Esophagus squamous epithelium (tissue), 5 donors: ENCODE results near the gene IL1R2. TPM values are rescaled to one million over a fixed set of nuclear protein-coding genes. Genes with fewer than 3 reads are reported as not detected.

Experiments
- DNase-seq: peaks from one replicate; lab custom pipeline; 2025; lab: John Stamatoyannopoulos, UW
- H3K27ac ChIP-seq, 4 donors: fragments of 200-600 bp; sonication (generic); one replicate each; pipeline ENCODE4 v1.5.1; 2016 to 2019; ENCODE audit warnings: mild to moderate bottlenecking in 1 of 4
- H3K27me3 ChIP-seq, 4 donors: fragments of 200-600 bp; sonication (generic); 1 replicate in 3 of 4; 2 replicates in 1 of 4; pipeline versions ENCODE4 v1.5.1 to v1.6.0; 2017 to 2021; ENCODE audit warnings: antibody characterized with exemption in 1 of 4
- H3K36me3 ChIP-seq, 3 donors: fragments of 200-600 bp; sonication (generic); one replicate each; pipeline ENCODE4 v1.5.1; 2016 to 2019
- H3K4me1 ChIP-seq, 3 donors: fragments of 200-600 bp; sonication (generic); one replicate each; pipeline ENCODE4 v1.5.1; 2017 to 2019
- H3K4me3 ChIP-seq, 4 donors: fragments of 200-600 bp; sonication (generic); 1 replicate in 3 of 4; 2 replicates in 1 of 4; pipeline ENCODE4 v1.5.1; 2016 to 2019; ENCODE audit warnings: mild to moderate bottlenecking in 2 of 4, moderate library complexity in 1 of 4
- H3K9me3 ChIP-seq, 3 donors: fragments of 200-600 bp; sonication (generic); one replicate each; pipeline ENCODE4 v1.5.1; 2016 to 2019
- POLR2A ChIP-seq, 4 donors: fragments of 450-650 bp; IDR thresholded peaks; one replicate each; pipeline ENCODE4 v1.6.1; 2017; ENCODE audit warnings: antibody characterized with exemption in 4 of 4, mild to moderate bottlenecking in 4 of 4, moderate library complexity in 3 of 4
- WGBS, 2 donors: methylation state at CpG; one replicate each; pipeline ENCODE4 v1.1.5; 2018; 5-methylcytosine and 5-hydroxymethylcytosine counted together
- intact Hi-C: fragments of 100-400 bp; cut with DNase I; formaldehyde crosslinking; loops from one replicate; pipeline ENCODE4 v1.15.0; 2022
- total RNA-seq, 4 donors: library from RNA; depleted of rRNA; stranded (reverse); fragments of >200 nt; gene quantifications; one replicate each; pipeline ENCODE4 v1.1.0, GENCODE V29; 2016
- TF ChIP-seq, protein P1 (sequence below), 6 experiments: fragments of 450-650 bp in 4 of 6; fragments of 200-600 bp in 2 of 6; sonication (generic) in 2 of 6; IDR thresholded peaks; one replicate each; pipeline ENCODE4 v1.5.1; 2016 to 2019; ENCODE audit warnings: antibody characterized with exemption in 6 of 6, mild to moderate bottlenecking in 4 of 6, moderate library complexity in 4 of 6
- donor health status: DM: yes; HTN: yes; CAD: no.

IL1R2 gene
- total RNA-seq, 4 donors from 2014 or later, result 24.1 to 182 (median 78.0) TPM

DNA sequence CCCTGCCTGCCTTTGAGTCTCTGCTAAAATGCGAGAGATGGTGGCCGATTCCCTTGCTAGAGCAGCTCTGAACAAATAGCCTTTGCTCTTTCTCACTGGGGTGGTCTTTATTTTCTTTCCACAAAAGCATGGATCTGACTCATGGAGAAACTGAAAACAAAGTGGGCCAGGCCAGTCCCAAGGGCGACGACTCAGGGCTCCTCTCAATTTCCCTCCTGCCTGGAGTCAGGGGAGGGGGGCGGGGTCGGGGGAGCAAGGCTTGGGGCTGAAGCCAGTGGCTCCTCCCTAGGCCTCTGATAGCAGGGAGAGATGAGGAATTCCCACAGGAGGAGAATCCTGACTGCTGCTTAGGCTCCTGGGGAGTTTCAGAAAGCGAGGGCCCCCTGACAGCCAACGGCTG is 17.1 kb upstream of the IL1R2 start:
- Histone ChIP-seq H3K27ac (no peak overlapping the region), H3K4me3 (no peak overlapping the region), H3K4me1 (peaks cover 0 to 44% (median 3%) of the 10 kb centered on the region in 3 donors), H3K36me3 (no peaks in the 10 kb centered on the region), H3K27me3 (peaks cover 0 to 4% (median 0%) of the 10 kb centered on the region in 4 donors), H3K9me3 (peaks cover 0 to 23% (median 0%) of the 10 kb centered on the region in 3 donors)
- intact Hi-C loops, result no loop called here
- 57 to 64% methylated on average over 4 to 6 of the region's 8 CpGs for WGBS, 2 donors
- TF ChIP-seq, protein P1, sequence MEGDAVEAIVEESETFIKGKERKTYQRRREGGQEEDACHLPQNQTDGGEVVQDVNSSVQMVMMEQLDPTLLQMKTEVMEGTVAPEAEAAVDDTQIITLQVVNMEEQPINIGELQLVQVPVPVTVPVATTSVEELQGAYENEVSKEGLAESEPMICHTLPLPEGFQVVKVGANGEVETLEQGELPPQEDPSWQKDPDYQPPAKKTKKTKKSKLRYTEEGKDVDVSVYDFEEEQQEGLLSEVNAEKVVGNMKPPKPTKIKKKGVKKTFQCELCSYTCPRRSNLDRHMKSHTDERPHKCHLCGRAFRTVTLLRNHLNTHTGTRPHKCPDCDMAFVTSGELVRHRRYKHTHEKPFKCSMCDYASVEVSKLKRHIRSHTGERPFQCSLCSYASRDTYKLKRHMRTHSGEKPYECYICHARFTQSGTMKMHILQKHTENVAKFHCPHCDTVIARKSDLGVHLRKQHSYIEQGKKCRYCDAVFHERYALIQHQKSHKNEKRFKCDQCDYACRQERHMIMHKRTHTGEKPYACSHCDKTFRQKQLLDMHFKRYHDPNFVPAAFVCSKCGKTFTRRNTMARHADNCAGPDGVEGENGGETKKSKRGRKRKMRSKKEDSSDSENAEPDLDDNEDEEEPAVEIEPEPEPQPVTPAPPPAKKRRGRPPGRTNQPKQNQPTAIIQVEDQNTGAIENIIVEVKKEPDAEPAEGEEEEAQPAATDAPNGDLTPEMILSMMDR (IDR thresholded peaks at IDR 0.05), result no peak
- no peak for TF ChIP-seq POLR2A (IDR thresholded peaks at IDR 0.05)
- DNase-seq, result no peak

DNA sequence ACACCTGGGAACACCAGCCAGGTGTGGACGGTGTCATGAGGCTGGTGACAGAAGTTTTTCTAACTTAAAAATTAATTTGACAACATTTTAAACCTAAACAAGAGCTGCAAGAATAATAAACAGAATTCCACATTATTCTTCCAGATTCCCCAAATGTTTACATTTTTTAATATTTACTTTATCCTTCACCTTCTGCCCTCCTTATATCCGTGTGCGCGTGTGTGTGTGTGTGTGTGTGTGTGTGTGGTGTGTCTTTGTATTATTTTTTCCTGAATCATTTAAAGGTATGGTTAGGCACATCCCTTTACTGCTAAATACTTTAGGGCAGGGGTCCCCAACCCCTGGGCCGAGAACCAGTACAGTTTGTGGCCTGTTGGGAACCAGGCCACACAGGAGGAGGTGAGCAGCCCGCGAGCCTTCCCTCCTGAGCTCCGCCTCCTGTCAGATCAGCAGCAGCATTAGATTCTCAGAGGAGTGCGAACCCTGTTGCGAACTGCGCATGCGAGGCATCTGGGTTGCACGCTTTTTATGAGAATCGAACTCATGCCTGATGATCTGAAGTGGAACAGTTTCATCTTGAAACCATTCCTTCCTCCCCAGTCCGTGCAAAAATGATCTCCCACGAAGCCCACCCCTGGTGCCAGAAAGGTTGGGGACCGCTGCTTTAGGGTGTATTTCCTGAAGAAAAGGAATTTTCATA is 16.4 kb upstream of the IL1R2 start:
- 81 to 83% methylated on average over 15 to 17 of the region's 17 CpGs for WGBS, 2 donors
- no peaks in the 10 kb centered on the region for H3K36me3 ChIP-seq
- DNase-seq, result no peak
- no peak overlapping the region for H3K4me3 ChIP-seq
- intact Hi-C loops, result no loop called here
- no peak overlapping the region for H3K27ac ChIP-seq
- TF ChIP-seq POLR2A (IDR thresholded peaks at IDR 0.05), result no peak
- TF ChIP-seq, protein P1 (IDR thresholded peaks at IDR 0.05), result no peak
- H3K9me3 ChIP-seq, result peaks cover 0 to 18% (median 0%) of the 10 kb centered on the region in 3 donors
- peaks cover 0 to 4% (median 0%) of the 10 kb centered on the region in 4 donors for H3K27me3 ChIP-seq
- H3K4me1 ChIP-seq, result peaks cover 3 to 51% (median 9%) of the 10 kb centered on the region in 3 donors

DNA sequence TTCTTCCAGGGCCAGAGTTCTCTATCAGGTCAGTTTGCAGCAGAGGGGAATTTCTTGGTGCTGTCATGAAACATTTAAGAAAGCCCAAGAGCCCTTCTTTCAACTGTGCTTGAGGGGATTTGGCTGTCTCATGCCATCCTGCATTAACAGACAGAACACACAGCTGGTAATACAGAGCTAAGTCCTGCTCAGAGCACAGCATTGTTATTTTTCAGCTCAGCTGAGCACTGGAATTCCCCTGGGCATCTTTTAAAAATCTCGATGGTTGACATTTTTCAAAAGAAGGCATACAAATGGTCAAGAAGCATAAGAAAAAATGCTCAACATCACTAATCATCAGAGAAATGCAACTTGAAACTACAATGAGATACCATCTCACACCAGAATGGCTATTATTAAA is 14.9 kb upstream of the IL1R2 start:
- Histone ChIP-seq H3K36me3 (no peaks in the 10 kb centered on the region), H3K27me3 (peaks cover 0 to 4% (median 0%) of the 10 kb centered on the region in 4 donors), H3K27ac (no peak overlapping the region), H3K4me3 (no peak overlapping the region), H3K4me1 (peaks cover 5 to 67% (median 13%) of the 10 kb centered on the region in 3 donors), H3K9me3 (peaks cover 0 to 5% (median 0%) of the 10 kb centered on the region in 3 donors)
- DNase-seq, result no peak
- WGBS, 2 donors, result 13 to 21% methylated on average over 1 of the region's 1 CpG
- TF ChIP-seq, protein P1 (IDR thresholded peaks at IDR 0.05), result no peak
- no peak for TF ChIP-seq POLR2A (IDR thresholded peaks at IDR 0.05)
- intact Hi-C loops, result no loop called here

DNA sequence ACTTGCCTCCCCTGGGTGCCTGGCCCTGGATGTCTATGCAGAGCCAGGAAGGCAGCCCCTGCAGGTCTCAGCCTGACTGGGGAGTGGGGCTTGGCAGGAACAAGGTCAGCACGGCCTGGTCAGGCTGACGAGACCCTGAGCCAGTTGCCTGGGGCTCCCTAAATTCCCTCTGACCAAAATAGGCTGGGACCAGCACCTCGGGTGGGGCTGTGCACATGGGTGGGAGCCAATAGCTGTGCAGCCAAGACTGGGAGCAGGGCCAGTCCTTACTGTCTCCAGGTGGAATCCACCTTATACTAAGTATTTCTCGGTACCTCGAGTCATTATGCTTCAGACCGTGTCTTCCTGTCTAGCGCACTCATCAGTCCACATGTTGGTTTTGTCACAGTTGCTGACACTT is 11.4 kb upstream of the IL1R2 start:
- Histone ChIP-seq H3K27ac (peak overlapping the region; percentile 20 to 75 (median 56)), H3K4me1 (peaks cover 5 to 69% (median 32%) of the 10 kb centered on the region in 3 donors), H3K27me3 (peaks cover 0 to 10% (median 0%) of the 10 kb centered on the region in 4 donors), H3K9me3 (no peaks in the 10 kb centered on the region), H3K36me3 (no peaks in the 10 kb centered on the region), H3K4me3 (no peak overlapping the region)
- no peak for TF ChIP-seq POLR2A (IDR thresholded peaks at IDR 0.05)
- TF ChIP-seq, protein P1 (IDR thresholded peaks at IDR 0.05), result no peak
- no peak for DNase-seq
- intact Hi-C loops, result no loop called here
- WGBS, 2 donors, result 53 to 71% methylated on average over 5 to 6 of the region's 7 CpGs

DNA sequence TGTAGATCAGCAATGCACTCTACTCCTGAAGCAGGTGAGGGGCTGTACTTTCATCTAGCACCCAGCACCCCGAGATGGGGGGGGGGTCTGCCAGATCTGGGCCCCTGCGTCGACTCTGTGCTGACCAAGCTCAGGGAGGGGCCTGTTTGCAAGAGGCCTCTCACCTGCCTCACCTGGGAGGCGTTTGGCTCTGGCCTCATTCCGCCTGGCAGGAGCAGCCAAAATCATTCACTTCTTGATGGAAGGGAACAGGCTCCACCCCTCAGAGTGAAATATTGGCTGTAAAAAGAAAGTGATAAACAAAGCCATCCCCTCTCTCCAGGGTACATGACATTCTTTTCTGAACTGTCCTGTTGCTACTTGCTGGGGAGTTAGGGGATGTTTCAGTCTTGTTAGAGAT is 10.7 kb upstream of the IL1R2 start:
- Histone ChIP-seq H3K9me3 (no peaks in the 10 kb centered on the region), H3K36me3 (no peaks in the 10 kb centered on the region), H3K27ac (peak overlapping the region; percentile 21 to 75 (median 56)), H3K27me3 (peaks cover 0 to 7% (median 0%) of the 10 kb centered on the region in 4 donors), H3K4me3 (no peak overlapping the region), H3K4me1 (peaks cover 5 to 76% (median 34%) of the 10 kb centered on the region in 3 donors)
- 23 to 57% methylated on average over 5 of the region's 5 CpGs for WGBS, 2 donors
- no peak for DNase-seq
- TF ChIP-seq POLR2A (IDR thresholded peaks at IDR 0.05), result no peak
- TF ChIP-seq, protein P1 (IDR thresholded peaks at IDR 0.05), result no peak
- intact Hi-C loops, result no loop called here
